Measurements from ENCODE around the gene RWDD2A.

The RWDD2A gene

DNA sequence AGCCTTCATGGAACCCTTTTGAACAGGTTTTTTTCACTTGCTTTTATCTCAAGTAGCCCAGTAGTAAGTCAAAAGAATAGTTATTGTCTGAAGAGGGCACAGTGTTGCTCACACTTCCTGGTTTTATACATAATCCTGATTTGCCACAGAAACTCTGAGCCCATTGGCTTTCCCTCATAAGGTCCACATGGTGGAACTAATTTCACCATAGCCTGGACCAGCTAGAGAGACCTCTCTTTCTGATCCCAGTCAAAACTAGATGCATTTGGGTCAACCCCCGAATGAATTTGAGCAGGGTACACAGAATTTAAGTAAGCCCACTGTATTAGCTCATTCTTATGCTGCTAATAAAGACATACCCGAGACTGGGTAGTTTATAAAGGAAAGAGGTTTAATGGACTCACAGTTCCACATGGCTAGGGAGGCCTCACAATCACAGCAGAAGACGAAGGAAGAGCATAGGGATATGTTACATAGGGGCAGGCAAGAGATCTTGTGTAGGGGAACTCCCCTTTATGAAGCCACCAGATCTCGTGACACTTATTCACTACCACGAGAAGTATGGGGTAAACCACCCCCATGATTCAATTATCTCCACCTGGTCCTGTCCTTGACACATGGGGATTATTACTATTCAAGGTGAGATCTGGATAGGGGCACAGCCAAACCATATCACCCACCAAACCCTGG, 6.2 kb downstream of the RWDD2A start:
- DNase-seq (ENCODE audit: low read depth), result no peak

GRCh38 chr6:83199863-83200225, 6.7 kb downstream of the RWDD2A start:
- no peak for DNase-seq (ENCODE audit: low read depth)

GRCh38 chr6:83202031-83202430, 8.9 kb downstream of the RWDD2A start:
- DNase-seq (ENCODE audit: low read depth), result no peak

DNA sequence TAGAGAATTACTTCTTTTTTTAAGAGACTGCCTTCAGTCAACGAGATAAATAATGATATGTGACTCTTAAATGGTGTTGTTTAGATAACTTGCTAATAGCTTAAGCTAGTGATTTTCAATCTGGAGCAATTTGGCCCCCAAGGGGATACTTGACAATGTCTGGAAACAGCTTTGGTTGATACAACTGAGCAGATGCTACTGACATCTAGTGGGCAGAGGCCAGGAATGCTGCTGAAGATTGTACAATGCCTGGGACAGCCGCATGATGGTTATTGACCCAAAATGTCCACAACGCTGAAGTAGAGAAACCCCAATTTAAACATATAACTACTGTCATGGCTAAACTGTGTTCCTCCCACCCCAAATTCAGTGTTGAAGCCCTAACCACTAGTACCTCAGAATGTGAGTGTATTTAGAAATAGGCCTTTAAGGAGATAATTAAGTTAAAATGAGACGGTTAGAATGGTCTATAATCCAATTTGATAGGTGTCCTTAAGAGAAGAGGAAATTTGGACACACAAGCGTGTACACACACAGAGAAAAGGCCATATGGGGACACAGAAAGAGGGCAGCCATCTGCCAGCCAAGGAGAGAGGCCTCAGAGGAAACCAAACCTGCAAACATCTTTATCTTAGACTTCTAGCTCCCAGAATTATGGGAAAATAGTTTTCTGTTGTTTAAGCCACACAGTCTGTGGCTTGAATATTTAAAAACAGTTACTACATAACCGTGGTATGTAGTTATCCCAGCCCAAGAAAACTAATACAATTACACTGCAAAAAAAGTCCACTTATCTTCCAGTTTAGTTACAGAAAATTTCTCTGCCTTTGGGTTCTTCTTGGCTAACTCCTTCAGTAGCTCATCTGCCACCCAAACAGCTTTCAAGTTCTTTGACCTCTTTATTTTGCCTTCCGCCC, 22.2 kb downstream of the RWDD2A start:
- no peak for DNase-seq (ENCODE audit: low read depth)

GRCh38 chr6:83216806-83217205, 23.6 kb downstream of the RWDD2A start:
- DNase-seq (ENCODE audit: low read depth), result no peak

DNA sequence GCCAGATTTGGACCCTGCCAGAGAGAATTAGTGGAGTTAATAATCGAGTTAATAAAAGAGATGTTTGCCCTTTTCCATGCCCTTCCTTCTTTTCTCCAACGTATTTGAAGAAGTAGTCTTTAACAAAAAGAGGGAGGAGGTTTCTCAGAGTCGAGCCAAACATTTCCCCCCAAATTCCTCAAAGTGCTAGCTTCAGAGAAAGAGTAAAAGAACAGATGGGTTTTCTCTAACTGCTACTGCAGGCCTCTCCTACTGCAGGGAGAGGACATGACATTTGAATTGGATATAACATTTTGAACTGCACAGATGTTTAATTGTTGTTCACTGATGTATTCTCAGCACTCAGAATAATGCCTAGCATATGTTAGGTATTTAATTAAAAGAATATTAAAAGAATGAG, 25.5 kb downstream of the RWDD2A start:
- DNase-seq (ENCODE audit: low read depth), result no peak

- no peak for DNase-seq (ENCODE audit: low read depth)
Measured at GRCh38 chr6:83220121-83220520, 27.0 kb downstream of the RWDD2A start.

- DNase-seq (ENCODE audit: low read depth), result no peak
Measured at GRCh38 chr6:83221276-83221675, 28.1 kb downstream of the RWDD2A start.

GRCh38 chr6:83221889-83222479, 28.8 kb downstream of the RWDD2A start:
- no peak for DNase-seq (ENCODE audit: low read depth)

- no peak for DNase-seq (ENCODE audit: low read depth)
Measured at GRCh38 chr6:83226517-83226916, 33.4 kb downstream of the RWDD2A start.

- peak; percentile 60 for DNase-seq (ENCODE audit: low read depth)
Measured at GRCh38 chr6:83231146-83231545, 38.0 kb downstream of the RWDD2A start.

GRCh38 chr6:83247471-83247870, 54.3 kb downstream of the RWDD2A start:
- no peak for DNase-seq (ENCODE audit: low read depth)

All from non-pigmented ciliary epithelial cell (primary cell).